A549 (cell line): ENCODE data around the gene GATA2.

ENCODE experiments used
- CBX2 ChIP-seq: fragments of 200-600 bp; sonication (generic); IDR thresholded peaks from 2 replicates; pipeline ENCODE4 v1.6.1; 2016; ENCODE audit warnings: low read depth, mild to moderate bottlenecking, borderline replicate concordance
- CHD4 ChIP-seq: fragments of 200-600 bp; sonication (generic); IDR thresholded peaks from 2 replicates; pipeline ENCODE4 v1.6.1; 2016; ENCODE audit warnings: antibody characterized with exemption, mild to moderate bottlenecking, borderline replicate concordance
- CTCF ChIP-seq: fragments of >200 bp; sonication (Bioruptor Twin); formaldehyde crosslinking; IDR thresholded peaks from 3 replicates; pipeline ENCODE4 v1.5.1; 2016
- ESRRA ChIP-seq: fragments of 150-350 bp; IDR thresholded peaks from 2 replicates; pipeline ENCODE4 v1.6.1; 2014; ENCODE audit warnings: mild to moderate bottlenecking, low read length, borderline replicate concordance
- HDAC2 ChIP-seq: fragments of 200-600 bp; sonication (generic); IDR thresholded peaks from 2 replicates; pipeline ENCODE4 v1.6.1; 2016
- HMGXB4 ChIP-seq: fragments of 250-450 bp; sonication (Bioruptor Pico); IDR thresholded peaks from 2 replicates; pipeline ENCODE4 v1.5.0; 2021; ENCODE audit warnings: mild to moderate bottlenecking, moderate library complexity, borderline replicate concordance
- JUN ChIP-seq, 2 experiments: fragments of >200 bp; sonication (Bioruptor Twin); formaldehyde crosslinking; IDR thresholded peaks; 2 replicates in 1 of 2; 3 replicates in 1 of 2; pipeline ENCODE4 v1.6.1; 2016 to 2017
- JUNB ChIP-seq: fragments of >200 bp; sonication (Bioruptor Twin); formaldehyde crosslinking; IDR thresholded peaks from 2 replicates; pipeline ENCODE4 v1.6.1; 2016
- PHF8 ChIP-seq: fragments of 200-600 bp; sonication (generic); IDR thresholded peaks from 2 replicates; pipeline ENCODE4 v1.6.1; 2016; ENCODE audit warnings: low read depth, mild to moderate bottlenecking, antibody characterized with exemption, moderate library complexity, borderline replicate concordance
- POLR2A ChIP-seq: IDR thresholded peaks from 2 replicates; pipeline ENCODE4 v1.6.1; 2012; ENCODE audit warnings: mild to moderate bottlenecking, low read length
- REST ChIP-seq: fragments of 200-600 bp; sonication (generic); IDR thresholded peaks from 2 replicates; pipeline ENCODE4 v1.6.1; 2016; ENCODE audit warnings: antibody characterized with exemption, mild to moderate bottlenecking, moderate library complexity
- TP53 ChIP-seq: fragments of 250-450 bp; sonication (Bioruptor Pico); IDR thresholded peaks from 2 replicates; pipeline ENCODE4 v1.5.0; 2021; ENCODE audit warnings: mild to moderate bottlenecking, moderate library complexity
- ZSCAN20 ChIP-seq: fragments of 250-450 bp; sonication (Bioruptor Pico); IDR thresholded peaks from 2 replicates; pipeline ENCODE4 v1.8.0; 2022; ENCODE audit warnings: mild to moderate bottlenecking, moderate library complexity

GRCh38 chr3:128541246-128541645 is 48.2 kb upstream of the GATA2 start:
- TF ChIP-seq POLR2A (no peak), PHF8 (no peak), TP53 (CRISPR knock-in tag) (no peak), JUNB (no peak), HMGXB4 (CRISPR knock-in tag) (no peak), CTCF (no peak), JUN (IDR thresholded peaks at IDR 0.05) (no peak), ESRRA (no peak), REST (no peak), CHD4 (no peak), HDAC2 (no peak), CBX2 (no peak), ZSCAN20 (CRISPR knock-in tag) (no peak)
